ENCODE results near the gene DNAJA1. TPM values are rescaled to one million over a fixed set of nuclear protein-coding genes. Genes with fewer than 3 reads are reported as not detected.
"Not testable (repeated sequence)": the region's sequence is repeated elsewhere in the genome, so short reads cannot be mapped to it uniquely, and the experiment has no call there.

The DNAJA1 gene
- total RNA-seq (2014; rRNA removed; shearing (Covaris generic)), result 361 and 385 TPM in 2 replicates

GRCh38 chr9:33024966-33025571 lies at the start of gene DNAJA1:
Gene DNAJA1, plus strand, starts transcription at chr9:33025273. Its CDS starts 1,212 bp downstream, at chr9:33026485.
- DNase-seq (ENCODE audit: low read depth), result peak; percentile 98

GRCh38 chr9:32978051-32978450 lies 47.0 kb upstream of the DNAJA1 start:
- no peak for DNase-seq (ENCODE audit: low read depth)

- DNase-seq (ENCODE audit: low read depth), result no peak
Observed at GRCh38 chr9:32986971-32987370, 38.1 kb upstream of the DNAJA1 start.

GRCh38 chr9:32989660-32990059 lies 35.4 kb upstream of the DNAJA1 start:
- peak; percentile 7 for DNase-seq (ENCODE audit: low read depth)

GRCh38 chr9:32991897-32992594 lies 33.0 kb upstream of the DNAJA1 start:
- no peak for DNase-seq (ENCODE audit: low read depth)

GRCh38 chr9:32992595-32993238 lies 32.4 kb upstream of the DNAJA1 start:
- no peak for DNase-seq (ENCODE audit: low read depth)

- DNase-seq (ENCODE audit: low read depth), result peak; percentile 53
Observed at GRCh38 chr9:33000682-33001055, 24.4 kb upstream of the DNAJA1 start.

- DNase-seq (ENCODE audit: low read depth), result not testable (repeated sequence)
Observed at GRCh38 chr9:33005335-33005734, 19.7 kb upstream of the DNAJA1 start.

- no peak for DNase-seq (ENCODE audit: low read depth)
Observed at GRCh38 chr9:33007755-33008154, 17.3 kb upstream of the DNAJA1 start.

- DNase-seq (ENCODE audit: low read depth), result no peak
Observed at GRCh38 chr9:33011831-33012230, 13.2 kb upstream of the DNAJA1 start.

GRCh38 chr9:33012328-33013069 lies 12.6 kb upstream of the DNAJA1 start:
- DNase-seq (ENCODE audit: low read depth), result no peak

GRCh38 chr9:33013962-33014664 lies 11.0 kb upstream of the DNAJA1 start:
- no peak for DNase-seq (ENCODE audit: low read depth)

- no peak for DNase-seq (ENCODE audit: low read depth)
Observed at GRCh38 chr9:33014665-33015014, 10.4 kb upstream of the DNAJA1 start.

GRCh38 chr9:33017283-33018041 lies 7.6 kb upstream of the DNAJA1 start:
- no peak for DNase-seq (ENCODE audit: low read depth)

- DNase-seq (ENCODE audit: low read depth), result no peak
Observed at GRCh38 chr9:33019797-33020196, 5.3 kb upstream of the DNAJA1 start.

- DNase-seq (ENCODE audit: low read depth), result no peak
Observed at GRCh38 chr9:33022303-33022702, 2.8 kb upstream of the DNAJA1 start.

GRCh38 chr9:33022755-33023154 lies 2.3 kb upstream of the DNAJA1 start:
- no peak for DNase-seq (ENCODE audit: low read depth)

- no peak for DNase-seq (ENCODE audit: low read depth)
Observed at GRCh38 chr9:33023661-33024060, 1.4 kb upstream of the DNAJA1 start.

GRCh38 chr9:33024126-33024965 lies 727 bp upstream of the DNAJA1 start:
- peak; percentile 39 for DNase-seq (ENCODE audit: low read depth)

All from Daoy (cell line).